T-cell (primary cell): ENCODE measurements around the gene PTPRM. TPM values are rescaled to one million over a fixed set of nuclear protein-coding genes. Genes with fewer than 3 reads are reported as not detected.

Experiments
- ATAC-seq, 4 experiments: fragments of 200-7000 bp in 3 of 4; fragments of 150-1000 bp in 1 of 4; cut with Tn5 transposase; replicated peaks in 1 of 4; 1 replicate in 3 of 4; 2 replicates in 1 of 4; pipeline ENCODE4 v1.10.0; 2021; ENCODE audit warnings: moderate library complexity in 3 of 4, mild to moderate bottlenecking in 2 of 4, moderate number of reproducible peaks in 1 of 4
- CTCF ChIA-PET, 2 donors: fragments of 300-600 bp; sonication (Branson Sonifier 250); formaldehyde crosslinking; loops; one replicate each; lab custom pipeline; 2022; ENCODE audit warnings: antibody characterized with exemption in 2 of 2; lab: Charles Lee
- POLR2A ChIA-PET, 2 donors: fragments of 300-600 bp; sonication (Branson Sonifier 250); formaldehyde crosslinking; loops; one replicate each; lab custom pipeline; 2022; ENCODE audit warnings: antibody characterized with exemption in 2 of 2; lab: Charles Lee
- DNase-seq, 35 experiments: peaks; one replicate each; pipeline versions ENCODE4 v3.0.0 to v3.0.0-alpha.2; 2013 to 2023
- H3K27ac ChIP-seq: one replicate; pipeline ENCODE4 v1.5.1; 2013; ENCODE audit warnings: low read length
- H3K27me3 ChIP-seq, 2 experiments: replicated peaks in 1 of 2; 1 replicate in 1 of 2; 2 replicates in 1 of 2; pipeline versions ENCODE4 v1.6.1 to v1.7.0; 2013; ENCODE audit warnings: low read length in 1 of 2, mixed read lengths in 1 of 2; ENCODE audit not compliant: control insufficient read depth in 2 of 2, insufficient read depth in 2 of 2; ENCODE audit errors: extremely low read depth in 1 of 2
- H3K36me3 ChIP-seq, 2 donors: 1 replicate in 1 of 2; 2 replicates in 1 of 2; pipeline versions ENCODE4 v1.6.1 to v1.7.0; 2013; ENCODE audit warnings: low read length in 1 of 2; ENCODE audit not compliant: control insufficient read depth in 2 of 2, insufficient read depth in 1 of 2; ENCODE audit errors: extremely low read depth in 1 of 2
- H3K4me1 ChIP-seq, 2 experiments: 1 replicate in 1 of 2; 2 replicates in 1 of 2; pipeline versions ENCODE4 v1.6.1 to v1.7.0; 2013; ENCODE audit warnings: low read length in 2 of 2, mixed read lengths in 1 of 2; ENCODE audit not compliant: insufficient read depth in 2 of 2, control insufficient read depth in 1 of 2; ENCODE audit errors: extremely low read depth in 1 of 2
- H3K4me3 ChIP-seq, 2 donors: 1 replicate in 1 of 2; 2 replicates in 1 of 2; pipeline versions ENCODE4 v1.5.1 to v1.7.0; 2013; ENCODE audit warnings: mild to moderate bottlenecking in 2 of 2, low read length in 1 of 2, moderate library complexity in 1 of 2; ENCODE audit not compliant: control insufficient read depth in 1 of 2; ENCODE audit errors: extremely low read depth in 1 of 2
- H3K9me3 ChIP-seq: 2 replicates; pipeline ENCODE4 v1.7.0; 2013
- H3K27ac Mint-ChIP-seq, 2 donors: one replicate each; pipeline ENCODE4 v1.8.0; 2020 to 2021; ENCODE audit warnings: mild to moderate bottlenecking in 2 of 2, mixed read lengths in 2 of 2
- H3K27me3 Mint-ChIP-seq, 2 donors: one replicate each; pipeline ENCODE4 v1.8.0; 2021 to 2022; ENCODE audit warnings: mixed read lengths in 2 of 2
- H3K36me3 Mint-ChIP-seq: one replicate; pipeline ENCODE4 v1.8.0; 2021; ENCODE audit warnings: mixed read lengths
- H3K4me1 Mint-ChIP-seq, 3 donors: one replicate each; pipeline ENCODE4 v1.8.0; 2020 to 2022; ENCODE audit warnings: mixed read lengths in 3 of 3, mild to moderate bottlenecking in 1 of 3
- H3K4me3 Mint-ChIP-seq, 3 donors: one replicate each; pipeline ENCODE4 v1.8.0; 2020 to 2022; ENCODE audit warnings: mild to moderate bottlenecking in 3 of 3, mixed read lengths in 3 of 3, moderate library complexity in 3 of 3
- H3K9me3 Mint-ChIP-seq, 3 donors: one replicate each; pipeline ENCODE4 v1.8.0; 2020 to 2022; ENCODE audit warnings: mixed read lengths in 3 of 3
- WGBS: methylation state at CpG from one replicate; pipeline ENCODE4 v1.1.5; 2013; ENCODE audit warnings: missing lambda C conversion rate; ENCODE audit not compliant: insufficient coverage; 5-methylcytosine and 5-hydroxymethylcytosine counted together
- total RNA-seq, 35 experiments: library from RNA in 6 of 35; stranded (reverse) in 6 of 35; fragments of 120-200 nt in 1 of 35; gene quantifications; one replicate each; pipeline versions ENCODE4 v1.2.1 to v1.2.4 and lab custom pipeline; 2013 to 2026

The PTPRM gene
- total RNA-seq, 5 donors from 2014 or later (not counting 1 experiment from before 2014, with no cell fraction given) = 4.1 to 47.4 (median 7.1) TPM

DNA sequence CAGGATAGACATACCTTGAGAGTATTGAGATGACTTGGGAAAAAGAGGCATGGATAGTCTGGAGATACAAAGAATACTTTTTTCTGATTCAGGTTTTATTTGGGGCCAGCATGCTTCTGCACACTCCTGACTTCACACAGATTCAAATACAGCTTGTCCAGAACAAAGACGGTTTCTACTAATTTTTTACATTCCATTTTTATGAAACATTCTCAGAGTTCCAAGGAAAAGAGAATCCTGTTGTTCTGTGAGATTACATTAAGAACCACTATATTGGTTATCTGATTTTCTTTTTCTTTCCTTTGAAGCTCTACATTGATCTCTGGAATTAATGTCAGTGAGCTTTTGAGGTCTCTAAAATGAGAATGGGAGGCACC, 41.0 kb downstream of the PTPRM start:
- Histone ChIP-seq H3K9me3 (no peaks in the 10 kb centered on the region), H3K27ac (no peak overlapping the region), H3K4me1 (no peaks in the 10 kb centered on the region), H3K27me3 (no peaks in the 10 kb centered on the region), H3K36me3 (no peaks in the 10 kb centered on the region), H3K4me3 (no peak overlapping the region)
- Mint-ChIP-seq H3K4me1 (no peaks in the 10 kb centered on the region), H3K36me3 (no peaks in the 10 kb centered on the region), H3K27me3 (no peaks in the 10 kb centered on the region), H3K27ac (no peak overlapping the region), H3K9me3 (peaks cover 0 to 4% (median 0%) of the 10 kb centered on the region in 3 donors), H3K4me3 (no peak overlapping the region)
- ATAC-seq (no peak), DNase-seq (no peak)
- no CpG with 5 or more reads among the region's 1 CpG for WGBS
- ChIA-PET CTCF (no interaction called here), POLR2A (no interaction called here)

GRCh38 chr18:7608781-7609201, 41.7 kb downstream of the PTPRM start:
- Mint-ChIP-seq H3K27me3 (no peaks in the 10 kb centered on the region), H3K4me3 (no peak overlapping the region), H3K4me1 (no peaks in the 10 kb centered on the region), H3K9me3 (peaks cover 0 to 4% (median 0%) of the 10 kb centered on the region in 3 donors), H3K36me3 (no peaks in the 10 kb centered on the region), H3K27ac (no peak overlapping the region)
- no peak overlapping the region for H3K4me3 ChIP-seq
- ChIA-PET CTCF (no interaction called here), POLR2A (no interaction called here)
- no peak for ATAC-seq
- WGBS = no CpG with 5 or more reads among the region's 2 CpGs
- H3K27me3 ChIP-seq = no peaks in the 10 kb centered on the region
- H3K36me3 ChIP-seq = no peaks in the 10 kb centered on the region
- DNase-seq = no peak
- no peaks in the 10 kb centered on the region for H3K9me3 ChIP-seq
- H3K27ac ChIP-seq = no peak overlapping the region
- no peaks in the 10 kb centered on the region for H3K4me1 ChIP-seq

DNA sequence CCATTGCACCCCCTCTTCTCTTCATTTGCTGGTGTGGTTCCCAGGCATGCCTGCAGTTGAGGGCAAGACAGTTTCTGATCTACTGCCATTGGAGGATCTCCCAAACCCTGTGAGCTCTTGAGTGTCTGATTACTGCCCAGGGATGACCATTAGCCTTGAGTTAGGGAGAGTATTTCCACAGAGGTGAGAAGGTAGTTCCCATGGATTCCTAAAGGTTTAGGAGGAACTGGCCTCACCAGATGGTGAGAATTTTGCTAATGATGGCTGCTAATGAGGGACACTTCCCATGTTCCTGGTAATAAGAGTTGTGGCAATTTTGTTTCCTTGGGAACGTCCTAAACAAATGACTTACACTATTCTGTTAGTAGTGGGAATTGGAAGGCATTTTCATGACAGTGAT, 42.5 kb downstream of the PTPRM start:
- H3K4me3 ChIP-seq = no peak overlapping the region
- H3K27me3 ChIP-seq = no peaks in the 10 kb centered on the region
- no peaks in the 10 kb centered on the region for H3K36me3 ChIP-seq
- CTCF ChIA-PET = no interaction called here
- H3K4me1 ChIP-seq = no peaks in the 10 kb centered on the region
- H3K27ac ChIP-seq = no peak overlapping the region
- H3K9me3 ChIP-seq = no peaks in the 10 kb centered on the region
- ATAC-seq = no peak
- POLR2A ChIA-PET = no interaction called here
- Mint-ChIP-seq H3K4me1 (no peaks in the 10 kb centered on the region), H3K27me3 (no peaks in the 10 kb centered on the region), H3K4me3 (no peak overlapping the region), H3K9me3 (peaks cover 0 to 4% (median 0%) of the 10 kb centered on the region in 3 donors), H3K27ac (no peak overlapping the region), H3K36me3 (no peaks in the 10 kb centered on the region)
- no CpG with 5 or more reads among the region's 1 CpG for WGBS
- no peak for DNase-seq

GRCh38 chr18:7614042-7614441, 46.9 kb downstream of the PTPRM start:
- Mint-ChIP-seq H3K27ac (no peak overlapping the region), H3K36me3 (no peaks in the 10 kb centered on the region), H3K4me3 (no peak overlapping the region), H3K4me1 (no peaks in the 10 kb centered on the region), H3K9me3 (peaks cover 0 to 4% (median 0%) of the 10 kb centered on the region in 3 donors), H3K27me3 (no peaks in the 10 kb centered on the region)
- DNase-seq (no peak), ATAC-seq (no peak)
- Histone ChIP-seq H3K4me1 (no peaks in the 10 kb centered on the region), H3K4me3 (no peak overlapping the region), H3K27me3 (no peaks in the 10 kb centered on the region), H3K27ac (no peak overlapping the region), H3K36me3 (no peaks in the 10 kb centered on the region), H3K9me3 (no peaks in the 10 kb centered on the region)
- WGBS = no CpG with 5 or more reads among the region's 4 CpGs
- CTCF ChIA-PET = no interaction called here
- POLR2A ChIA-PET = no interaction called here

GRCh38 chr18:7615840-7616239, 48.7 kb downstream of the PTPRM start:
- Mint-ChIP-seq H3K27me3 (no peaks in the 10 kb centered on the region), H3K9me3 (peaks cover 0 to 4% (median 0%) of the 10 kb centered on the region in 3 donors), H3K4me3 (no peak overlapping the region), H3K27ac (no peak overlapping the region), H3K4me1 (no peaks in the 10 kb centered on the region), H3K36me3 (no peaks in the 10 kb centered on the region)
- no peak overlapping the region for H3K4me3 ChIP-seq
- no peaks in the 10 kb centered on the region for H3K9me3 ChIP-seq
- 96% methylated on average over 6 of the region's 9 CpGs for WGBS
- ChIA-PET POLR2A (no interaction called here), CTCF (no interaction called here)
- no peaks in the 10 kb centered on the region for H3K36me3 ChIP-seq
- H3K4me1 ChIP-seq = no peaks in the 10 kb centered on the region
- no peak for ATAC-seq
- H3K27me3 ChIP-seq = no peaks in the 10 kb centered on the region
- no peak for DNase-seq
- H3K27ac ChIP-seq = no peak overlapping the region

DNA sequence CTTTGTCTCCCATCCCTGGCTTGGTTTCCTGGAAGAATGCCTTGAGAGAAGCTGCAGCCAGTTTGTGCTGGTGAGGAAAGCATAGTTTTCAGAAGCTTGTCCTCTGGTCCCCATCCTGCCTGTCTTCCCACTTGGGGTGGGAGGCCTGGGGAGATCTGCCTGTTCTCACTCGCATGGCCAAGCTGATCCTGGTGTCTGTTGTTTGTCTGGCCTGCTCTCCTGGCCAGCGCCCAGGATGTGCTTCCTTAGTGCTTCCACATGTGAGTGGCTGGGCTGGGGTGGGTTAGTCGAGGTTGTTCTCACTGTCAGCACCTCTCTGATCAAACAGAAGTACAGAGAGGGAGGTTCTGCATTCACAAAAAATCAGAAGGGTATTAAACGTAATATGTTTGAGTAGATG, 49.5 kb downstream of the PTPRM start:
- Histone ChIP-seq H3K27me3 (no peaks in the 10 kb centered on the region), H3K36me3 (no peaks in the 10 kb centered on the region), H3K4me1 (no peaks in the 10 kb centered on the region), H3K27ac (no peak overlapping the region), H3K9me3 (no peaks in the 10 kb centered on the region), H3K4me3 (no peak overlapping the region)
- Mint-ChIP-seq H3K27me3 (no peaks in the 10 kb centered on the region), H3K9me3 (peaks cover 0 to 2% (median 0%) of the 10 kb centered on the region in 3 donors), H3K4me3 (no peak overlapping the region), H3K4me1 (no peaks in the 10 kb centered on the region), H3K36me3 (no peaks in the 10 kb centered on the region), H3K27ac (no peak overlapping the region)
- no peak for ATAC-seq
- 40% methylated on average over 1 of the region's 4 CpGs for WGBS
- ChIA-PET CTCF (no interaction called here), POLR2A (no interaction called here)
- no peak for DNase-seq

DNA sequence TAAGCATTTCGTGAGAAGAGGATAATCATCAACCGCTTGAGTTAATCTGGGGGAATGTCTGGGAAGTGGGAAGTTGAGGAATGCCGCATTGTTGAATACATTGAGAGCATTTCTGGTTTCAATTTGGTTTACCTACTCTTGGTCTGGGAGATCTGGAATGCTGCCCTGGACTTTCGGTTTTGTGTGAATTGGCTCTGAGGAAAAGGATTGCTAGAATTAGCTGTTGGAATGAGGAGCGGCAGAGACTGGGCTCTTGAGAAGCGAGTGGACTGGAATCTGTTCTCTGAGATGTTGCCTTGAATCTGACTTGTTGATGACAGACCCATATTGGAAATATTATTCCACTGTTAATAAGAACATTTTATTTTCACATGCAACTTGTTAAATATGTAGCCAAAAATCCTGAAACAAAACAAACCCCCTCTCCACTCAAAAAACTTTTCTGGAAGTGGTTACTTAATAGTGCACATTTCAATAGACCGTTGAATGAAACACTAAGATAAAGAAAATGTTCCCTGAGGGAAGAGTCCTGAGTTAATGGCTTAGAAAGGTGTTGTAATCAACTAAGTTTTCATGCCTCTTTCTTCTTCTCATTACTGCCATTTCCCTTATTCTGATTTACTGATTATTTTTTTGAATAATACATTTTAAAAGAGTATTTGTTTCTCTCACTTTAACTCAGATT, 50.8 kb downstream of the PTPRM start:
- no peaks in the 10 kb centered on the region for H3K4me1 Mint-ChIP-seq
- no peaks in the 10 kb centered on the region for H3K9me3 ChIP-seq

More for the DNA sequence above, 50.8 kb downstream of the PTPRM start:
- no peak overlapping the region for H3K27ac ChIP-seq
- no peaks in the 10 kb centered on the region for H3K27me3 Mint-ChIP-seq
- no peak overlapping the region for H3K4me3 Mint-ChIP-seq
- no peak overlapping the region for H3K4me3 ChIP-seq
- no peak overlapping the region for H3K27ac Mint-ChIP-seq
- no peaks in the 10 kb centered on the region for H3K4me1 ChIP-seq
- whole genome bisulfite sequencing = 95% methylated on average over 5 of the region's 7 CpGs
- DNase-seq = no peak
- ATAC-seq = no peak
- CTCF ChIA-PET = no interaction called here
- H3K27me3 ChIP-seq = no peaks in the 10 kb centered on the region
- no peaks in the 10 kb centered on the region for H3K9me3 Mint-ChIP-seq
- POLR2A ChIA-PET = no interaction called here
- no peaks in the 10 kb centered on the region for H3K36me3 Mint-ChIP-seq
- H3K36me3 ChIP-seq = no peaks in the 10 kb centered on the region
